ENCODE data around the gene CCNT1.
A peak's percentile ranks its signal among the peaks of the same experiment; 100 is the strongest.
"Not testable (repeated sequence)": the region's sequence is repeated elsewhere in the genome, so short reads cannot be mapped to it uniquely, and the experiment has no call there.

The CCNT1 gene

GRCh38 chr12:48691826-48692487, 24.6 kb downstream of the CCNT1 start:
- no peak for DNase-seq (ENCODE audit: low spot score)

GRCh38 chr12:48690990-48691389, 25.5 kb downstream of the CCNT1 start:
- DNase-seq (ENCODE audit: low spot score): no peak

DNA sequence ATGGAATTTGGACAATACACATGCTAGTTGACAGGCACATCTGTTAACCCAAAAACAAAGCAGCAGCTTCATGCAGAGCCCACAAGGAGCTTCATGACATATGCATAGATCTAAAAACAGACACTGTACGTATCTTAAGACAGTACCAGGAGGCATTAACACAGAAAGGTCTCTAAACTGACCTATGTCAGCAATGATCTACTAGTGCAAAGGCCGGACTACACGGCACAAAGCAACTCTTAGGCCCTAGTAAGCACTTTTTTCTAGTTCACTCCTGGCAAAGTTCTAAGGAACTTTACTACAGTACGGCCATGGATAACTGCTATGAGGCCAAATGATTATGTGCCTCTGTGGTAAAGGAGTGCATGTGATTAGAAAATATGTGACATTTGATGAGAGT, 26.1 kb downstream of the CCNT1 start:
- no peak for DNase-seq (ENCODE audit: low spot score)

- DNase-seq (ENCODE audit: low spot score): no peak
These were observed 27.7 kb downstream of the CCNT1 start for GRCh38 chr12:48688836-48689235.

- DNase-seq (ENCODE audit: low spot score): no peak
These were observed 28.9 kb downstream of the CCNT1 start for GRCh38 chr12:48687592-48687991.

DNA sequence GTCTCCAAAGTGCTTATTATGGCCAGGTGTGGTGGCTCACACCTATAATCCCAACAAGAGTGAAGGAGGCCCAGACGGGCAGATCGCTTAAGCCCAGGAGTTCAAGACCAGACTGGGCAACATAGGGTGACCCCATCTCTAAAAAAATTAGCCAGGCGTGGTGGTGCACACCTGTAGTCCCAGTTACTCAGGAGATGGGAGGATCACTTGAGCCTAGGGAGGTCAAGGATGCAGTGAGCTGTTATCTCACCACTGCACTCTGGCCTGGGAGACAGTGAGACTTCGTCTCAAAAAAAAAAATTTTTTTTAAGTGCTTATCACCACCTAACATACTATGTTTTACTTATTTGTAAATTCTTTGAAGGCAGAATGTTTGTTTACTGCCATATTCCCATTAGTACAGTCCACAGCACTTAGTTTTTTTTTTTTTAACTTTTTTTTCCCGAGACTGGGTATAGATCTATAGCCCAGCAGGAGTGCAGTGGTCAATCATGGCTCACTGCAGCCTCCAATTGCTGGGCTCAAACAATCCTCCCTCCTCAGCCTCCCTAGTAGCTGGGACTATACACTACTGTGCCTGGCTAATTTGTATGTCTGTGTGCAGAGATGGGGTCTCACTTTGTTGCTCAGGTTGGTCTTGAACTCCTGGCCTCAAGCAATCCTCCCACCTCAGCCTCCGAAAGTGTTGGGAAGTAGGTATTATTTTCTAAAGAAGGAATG, 29.7 kb downstream of the CCNT1 start:
- DNase-seq (ENCODE audit: low spot score): no peak

DNA sequence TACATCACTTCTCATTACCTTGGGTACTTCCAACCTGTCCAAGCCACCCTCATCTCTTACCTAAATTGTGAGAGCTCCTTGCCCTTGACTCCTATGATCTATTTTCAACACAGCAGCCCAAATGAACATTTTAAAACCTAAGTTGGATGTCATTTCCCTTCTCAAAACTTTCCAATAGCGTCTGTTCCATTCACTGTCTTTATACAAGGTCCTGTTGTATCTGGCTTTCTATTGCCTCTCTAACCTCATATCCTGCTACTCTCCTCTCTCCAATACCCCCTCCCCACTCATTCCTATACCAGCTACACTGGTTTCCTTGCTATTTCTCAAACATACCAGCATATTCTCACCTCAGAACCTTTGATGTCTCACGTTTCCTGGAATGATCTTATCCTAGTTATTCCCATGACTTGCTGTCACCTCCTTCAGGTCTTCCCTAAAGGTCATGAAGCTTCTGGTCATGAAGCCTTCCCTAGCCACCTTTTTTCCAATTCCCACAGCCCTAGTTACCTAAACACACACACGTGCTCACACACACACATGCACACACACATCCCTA, 30.4 kb downstream of the CCNT1 start:
- DNase-seq (ENCODE audit: low spot score): no peak

- no peak for DNase-seq (ENCODE audit: low spot score)
These were observed 33.0 kb downstream of the CCNT1 start for GRCh38 chr12:48683534-48683933.

DNA sequence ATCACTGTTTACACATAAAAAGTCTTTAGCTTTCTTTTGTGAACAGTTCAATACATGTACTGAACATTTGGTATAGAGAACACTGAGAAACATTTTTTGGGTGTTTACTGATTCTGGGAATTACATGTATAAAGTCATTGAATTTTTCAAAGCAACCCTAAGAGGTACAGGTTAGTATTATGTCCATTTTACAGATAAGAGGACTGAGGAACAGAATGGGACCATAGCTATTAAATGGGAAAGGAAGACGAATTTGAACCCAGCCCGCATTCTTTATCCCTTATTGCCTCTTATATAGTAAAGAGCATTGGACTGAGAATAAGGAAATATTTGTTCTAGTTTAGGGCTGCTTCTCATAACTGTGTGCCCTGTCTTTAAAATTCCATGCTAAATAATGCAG, 33.6 kb downstream of the CCNT1 start:
- DNase-seq (ENCODE audit: low spot score): no peak

GRCh38 chr12:48682533-48682905, 34.0 kb downstream of the CCNT1 start:
- not testable (repeated sequence) for DNase-seq (ENCODE audit: low spot score)

DNA sequence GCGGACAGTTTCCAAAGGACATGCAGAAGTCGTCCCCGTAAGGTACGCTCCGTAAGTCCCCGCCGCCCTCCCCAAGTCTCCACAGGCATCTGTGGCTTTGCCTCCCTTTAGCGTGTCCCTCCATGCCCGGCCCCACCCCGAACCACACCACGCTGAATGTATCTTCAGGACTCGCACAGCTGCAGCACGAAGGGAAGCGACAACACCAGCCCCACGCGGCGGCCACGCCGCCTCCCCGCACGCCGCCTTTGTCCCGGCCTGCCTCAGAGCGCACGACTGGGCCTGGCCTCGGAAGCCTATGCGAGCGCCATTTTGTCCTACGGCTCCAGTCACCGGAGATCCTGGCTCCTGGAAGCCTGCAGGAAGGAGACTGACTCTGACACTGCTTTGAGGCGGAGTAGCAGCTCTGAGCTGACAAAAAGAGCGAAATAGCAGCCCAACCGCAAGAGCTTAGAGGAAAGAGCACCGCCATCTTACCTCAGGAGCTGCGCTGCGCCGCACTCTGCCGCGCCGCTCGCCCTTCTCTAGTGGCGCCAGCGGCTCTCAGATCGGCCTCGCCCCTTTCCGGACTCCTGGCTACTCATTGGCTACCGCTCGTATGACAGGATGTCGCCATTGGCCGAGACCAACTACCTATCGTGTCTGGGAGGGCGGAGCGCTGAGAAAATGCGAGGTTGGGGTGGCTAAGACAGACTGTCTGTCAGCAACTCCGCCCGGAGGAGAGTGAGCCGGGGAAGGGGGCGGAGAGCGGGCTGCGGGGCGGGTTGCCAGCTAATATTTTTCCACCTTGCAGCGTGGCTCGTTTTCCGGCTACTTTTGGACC, 34.6 kb downstream of the CCNT1 start, which contains the start of gene KANSL2:
TSS of gene KANSL2 (minus strand) at position 529 of the 823 bp plus-strand sequence. CDS start 606 bp downstream, outside the sequence.
- DNase-seq (ENCODE audit: low spot score): peak; percentile 100

DNA sequence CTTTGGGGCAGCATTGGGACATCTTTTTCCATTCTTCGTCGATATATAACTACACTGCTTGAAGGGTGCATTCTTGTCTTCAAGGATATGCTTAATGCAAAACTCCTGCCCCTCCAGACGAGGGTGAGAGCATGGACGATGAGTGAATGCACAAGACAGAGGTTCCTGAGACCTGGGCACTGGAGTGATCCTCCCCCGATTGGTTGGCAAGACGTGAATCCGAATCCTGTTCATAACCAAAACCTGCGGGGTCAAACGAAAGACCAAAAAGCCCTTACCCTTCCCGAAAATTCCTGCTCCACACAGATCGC, 35.2 kb downstream of the CCNT1 start:
- no peak for DNase-seq (ENCODE audit: low spot score)

GRCh38 chr12:48680861-48681260, 35.6 kb downstream of the CCNT1 start:
- DNase-seq (ENCODE audit: low spot score): no peak

GRCh38 chr12:48678551-48679185, 37.8 kb downstream of the CCNT1 start:
- DNase-seq (ENCODE audit: low spot score): no peak

GRCh38 chr12:48671231-48671856, 45.2 kb downstream of the CCNT1 start:
- DNase-seq (ENCODE audit: low spot score): no peak

DNA sequence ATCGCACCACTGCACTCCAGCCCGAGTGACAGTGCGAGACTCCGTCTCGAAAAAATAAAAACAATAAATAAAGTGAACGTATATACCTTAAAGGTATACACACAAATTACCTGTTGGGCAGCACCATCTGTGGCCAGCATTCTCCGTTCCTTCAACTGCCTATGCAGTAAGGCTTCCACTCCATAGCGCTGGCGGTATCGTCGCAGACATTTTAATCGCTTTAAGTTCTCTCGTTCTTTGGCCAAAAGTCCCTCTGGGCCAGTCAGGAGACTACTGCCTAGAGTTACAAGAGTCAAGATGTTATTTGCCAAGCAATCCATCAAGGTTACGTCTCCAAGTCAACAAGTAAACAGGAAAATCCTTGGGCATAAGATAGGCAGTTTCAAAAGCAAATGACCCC, 47.5 kb downstream of the CCNT1 start:
- no peak for DNase-seq (ENCODE audit: low spot score)

DNA sequence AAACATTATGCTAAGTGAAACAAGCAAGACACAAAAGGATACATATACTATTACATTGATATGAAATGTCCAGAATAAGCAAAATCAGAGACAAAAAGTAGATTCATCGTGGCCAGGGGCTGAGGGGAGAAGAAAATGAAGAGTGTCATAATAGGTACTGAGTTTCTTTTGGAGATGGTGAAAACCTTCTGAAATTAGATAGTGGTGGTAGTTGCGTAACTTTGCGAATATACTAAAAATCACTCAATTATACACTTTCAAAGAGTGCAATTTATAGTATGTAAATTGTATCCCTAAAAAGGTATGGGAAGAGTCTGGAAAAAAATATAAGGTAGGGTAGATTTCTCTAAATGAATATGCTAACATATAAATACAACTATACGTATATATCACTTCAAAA, 56.6 kb downstream of the CCNT1 start:
- no peak for DNase-seq (ENCODE audit: low spot score)

GRCh38 chr12:48651681-48652080, 64.8 kb downstream of the CCNT1 start:
- no peak for DNase-seq (ENCODE audit: low spot score)

DNA sequence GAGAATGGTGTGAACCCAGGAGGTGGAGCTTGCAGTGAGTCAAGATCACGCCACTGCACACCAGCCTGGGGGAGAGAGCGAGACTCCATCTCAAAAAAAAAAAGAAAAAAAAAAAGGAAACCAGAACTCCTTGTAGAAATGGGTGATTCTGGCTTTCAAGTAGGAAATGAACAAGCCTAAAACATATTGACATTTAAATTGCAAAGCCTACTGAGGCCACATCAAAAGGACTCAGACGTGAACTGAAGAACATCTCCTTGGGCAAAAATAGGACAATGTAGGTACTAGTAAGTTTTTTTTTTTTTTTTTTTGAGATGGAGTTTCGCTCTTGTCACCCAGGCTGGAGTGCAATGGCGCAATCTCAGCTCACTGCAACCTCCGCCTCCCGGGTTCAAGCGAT, 71.2 kb downstream of the CCNT1 start:
- DNase-seq (ENCODE audit: low spot score): not testable (repeated sequence)

DNA sequence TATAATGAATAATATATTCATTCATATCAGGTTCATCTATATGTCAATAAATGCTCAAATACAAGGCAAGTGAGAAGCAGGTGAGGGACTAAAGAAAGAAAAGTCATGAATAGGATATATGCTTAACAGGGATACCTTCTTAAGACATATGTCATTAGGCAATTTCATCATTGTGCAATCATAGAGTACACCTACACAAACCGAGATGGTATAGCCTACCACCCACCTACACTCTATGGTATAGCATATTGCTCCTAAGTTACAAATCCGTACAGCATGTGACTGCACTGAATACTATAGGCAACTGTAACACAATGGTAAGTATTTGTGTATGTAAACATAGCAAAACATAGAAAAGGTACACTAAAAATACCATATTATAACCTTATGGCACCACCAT, 73.5 kb downstream of the CCNT1 start:
- no peak for DNase-seq (ENCODE audit: low spot score)

GRCh38 chr12:48641752-48642555, 74.6 kb downstream of the CCNT1 start:
- not testable (repeated sequence) for DNase-seq (ENCODE audit: low spot score)

Measured in cerebellar cortex (tissue), 1 donor.